Ascending aorta (tissue), 2 donors: ENCODE data around the gene FAM174B. TPM values are rescaled to one million over a fixed set of nuclear protein-coding genes. Genes with fewer than 3 reads are reported as not detected.

Experiments
- DNase-seq, 2 donors: peaks; one replicate each; pipeline ENCODE4 v3.0.0-alpha.2; 2019; ENCODE audit warnings: low spot score in 2 of 2
- H3K27ac ChIP-seq, 2 donors: fragments of 200-600 bp; sonication (generic); one replicate each; pipeline ENCODE4 v1.5.1; 2016 to 2017; ENCODE audit warnings: mild to moderate bottlenecking in 1 of 2
- H3K27me3 ChIP-seq: fragments of 200-600 bp; sonication (generic); one replicate; pipeline ENCODE4 v1.5.1; 2017
- H3K36me3 ChIP-seq, 2 donors: fragments of 200-600 bp; sonication (generic); one replicate each; pipeline ENCODE4 v1.5.1; 2016
- H3K4me1 ChIP-seq, 2 donors: fragments of 200-600 bp; sonication (generic); one replicate each; pipeline ENCODE4 v1.5.1; 2016 to 2017; ENCODE audit warnings: mild to moderate bottlenecking in 1 of 2
- H3K4me3 ChIP-seq, 2 donors: fragments of 200-600 bp; sonication (generic); one replicate each; pipeline ENCODE4 v1.5.1; 2016 to 2017; ENCODE audit warnings: mild to moderate bottlenecking in 1 of 2
- H3K9me3 ChIP-seq, 2 donors: fragments of 200-600 bp; sonication (generic); one replicate each; pipeline ENCODE4 v1.5.1; 2016
- CTCF ChIP-seq, 3 experiments: fragments of 200-600 bp in 2 of 3; fragments of 450-650 bp in 1 of 3; sonication (generic) in 2 of 3; IDR thresholded peaks; one replicate each; pipeline ENCODE4 v1.5.1; 2016 to 2019; ENCODE audit warnings: antibody characterized with exemption in 3 of 3, mild to moderate bottlenecking in 1 of 3, moderate library complexity in 1 of 3
- intact Hi-C: fragments of 100-400 bp; cut with DNase I; formaldehyde crosslinking; loops from one replicate; pipeline ENCODE4 v1.15.1; 2023
- total RNA-seq: library from RNA; depleted of rRNA; stranded (reverse); fragments of >200 nt; gene quantifications from one replicate; pipeline ENCODE4 v1.1.0, GENCODE V29; 2016

FAM174B gene
- total RNA-seq, 1 donor from 2014 or later = 5.2 TPM

GRCh38 chr15:92583096-92584034 lies 72.2 kb downstream of the FAM174B start:
- no peaks in the 10 kb centered on the region for H3K4me1 ChIP-seq
- intact Hi-C loops = no loop called here
- no peak overlapping the region for H3K27ac ChIP-seq
- no peaks in the 10 kb centered on the region for H3K9me3 ChIP-seq
- H3K27me3 ChIP-seq = no peaks in the 10 kb centered on the region
- H3K36me3 ChIP-seq = no peaks in the 10 kb centered on the region
- H3K4me3 ChIP-seq = no peak overlapping the region
- TF ChIP-seq CTCF (IDR thresholded peaks at IDR 0.05) = no peak
- DNase-seq = peak in 1 of 2 donors; percentile 34

- no peak for TF ChIP-seq CTCF (IDR thresholded peaks at IDR 0.05)
- DNase-seq = peak in 1 of 2 donors; percentile 24
- Histone ChIP-seq H3K4me1 (no peaks in the 10 kb centered on the region), H3K4me3 (no peak overlapping the region), H3K27ac (no peak overlapping the region), H3K9me3 (no peaks in the 10 kb centered on the region), H3K27me3 (no peaks in the 10 kb centered on the region), H3K36me3 (no peaks in the 10 kb centered on the region)
- intact Hi-C loops = no loop called here
Observed at GRCh38 chr15:92582206-92582605, 73.4 kb downstream of the FAM174B start.

GRCh38 chr15:92580933-92581445 lies 74.6 kb downstream of the FAM174B start:
- H3K36me3 ChIP-seq = no peaks in the 10 kb centered on the region
- intact Hi-C loops = no loop called here
- no peak for TF ChIP-seq CTCF (IDR thresholded peaks at IDR 0.05)
- peak in 1 of 2 donors; percentile 19 for DNase-seq
- no peak overlapping the region for H3K27ac ChIP-seq
- no peaks in the 10 kb centered on the region for H3K4me1 ChIP-seq
- no peaks in the 10 kb centered on the region for H3K9me3 ChIP-seq
- H3K4me3 ChIP-seq = no peak overlapping the region
- no peaks in the 10 kb centered on the region for H3K27me3 ChIP-seq

GRCh38 chr15:92580521-92580920 lies 75.1 kb downstream of the FAM174B start:
- intact Hi-C loops = no loop called here

GRCh38 chr15:92579931-92580470 lies 75.6 kb downstream of the FAM174B start:
- no peak for TF ChIP-seq CTCF (IDR thresholded peaks at IDR 0.05)
- Histone ChIP-seq H3K9me3 (no peaks in the 10 kb centered on the region), H3K4me3 (no peak overlapping the region), H3K36me3 (no peaks in the 10 kb centered on the region), H3K27me3 (no peaks in the 10 kb centered on the region), H3K4me1 (no peaks in the 10 kb centered on the region), H3K27ac (no peak overlapping the region)
- intact Hi-C loops = no loop called here
- DNase-seq = peak in 1 of 2 donors; percentile 19

More at GRCh38 chr15:92580521-92580920, 75.1 kb downstream of the FAM174B start:
- TF ChIP-seq CTCF (IDR thresholded peaks at IDR 0.05) = no peak
- DNase-seq = peak in 1 of 2 donors; percentile 50
- no peak overlapping the region for H3K4me3 ChIP-seq
- H3K9me3 ChIP-seq = no peaks in the 10 kb centered on the region
- no peak overlapping the region for H3K27ac ChIP-seq
- no peaks in the 10 kb centered on the region for H3K27me3 ChIP-seq
- H3K4me1 ChIP-seq = no peaks in the 10 kb centered on the region
- H3K36me3 ChIP-seq = no peaks in the 10 kb centered on the region
